GM12878 (cell line): Measurements from ENCODE around the gene SLAMF1. TPM values are rescaled to one million over a fixed set of nuclear protein-coding genes. Genes with fewer than 3 reads are reported as not detected.

Source experiments
- BHLHE40 ChIP-seq, 2 experiments: fragments of 450-650 bp in 1 of 2; IDR thresholded peaks; 2 replicates each; pipeline ENCODE4 v1.6.1; 2011 to 2017; ENCODE audit warnings: low read depth in 2 of 2, borderline replicate concordance in 1 of 2, improper control_type of control experiment in 1 of 2, low read length in 1 of 2, mild to moderate bottlenecking in 1 of 2
- DPF2 ChIP-seq: fragments of 450-650 bp; IDR thresholded peaks from 2 replicates; pipeline ENCODE4 v1.6.1; 2017; ENCODE audit warnings: mild to moderate bottlenecking
- EED ChIP-seq: sonication (generic); IDR thresholded peaks from 2 replicates; pipeline ENCODE4 v1.6.1; 2016; ENCODE audit warnings: antibody characterized with exemption, low read depth
- KAT2A ChIP-seq: conservative IDR thresholded peaks from 2 replicates; pipeline ENCODE4 v1.6.1; 2011; ENCODE audit warnings: low read depth, low read length; ENCODE audit not compliant: control insufficient read depth
- RAD21 ChIP-seq: IDR thresholded peaks from 2 replicates; pipeline ENCODE4 v1.6.1; 2011; ENCODE audit warnings: mild to moderate bottlenecking, low read depth, low read length, moderate library complexity; ENCODE audit not compliant: insufficient read depth
- RB1 ChIP-seq: fragments of 450-650 bp; formaldehyde crosslinking; IDR thresholded peaks from 2 replicates; pipeline ENCODE4 v1.6.1; 2017; ENCODE audit warnings: mild to moderate bottlenecking, borderline replicate concordance
- RCOR1 ChIP-seq: conservative IDR thresholded peaks from 2 replicates; pipeline ENCODE4 v1.6.1; 2012; ENCODE audit warnings: low read depth, low read length, improper control_type of control experiment
- RFX5 ChIP-seq: IDR thresholded peaks from 2 replicates; pipeline ENCODE4 v1.6.1; 2011; ENCODE audit warnings: low read depth, low read length, improper control_type of control experiment
- SUZ12 ChIP-seq: fragments of 200-600 bp; sonication (generic); IDR thresholded peaks from one replicate; pipeline ENCODE4 v1.6.1; 2018; ENCODE audit warnings: antibody characterized with exemption, mild to moderate bottlenecking; ENCODE audit not compliant: unreplicated experiment
- TCF12 ChIP-seq: IDR thresholded peaks from 2 replicates; pipeline ENCODE4 v1.6.1; 2011; ENCODE audit warnings: low read depth, mild to moderate bottlenecking, low read length
- ZBED1 ChIP-seq: IDR thresholded peaks from 2 replicates; pipeline ENCODE4 v1.6.1; 2016; ENCODE audit warnings: borderline replicate concordance
- ZZZ3 ChIP-seq: IDR thresholded peaks from 2 replicates; pipeline ENCODE4 v1.6.1; 2011; ENCODE audit warnings: low read depth; ENCODE audit not compliant: control insufficient read depth, insufficient read length
- polyA plus RNA-seq, 11 experiments: library from polyadenylated mRNA; depleted of rRNA in 4 of 11; unstranded in 6 of 11; stranded (reverse) in 5 of 11; fragments of >200 nt; fragmentation: Nextera tagmentation in 4 of 11; fragmentation: Illumina TruSeq in 1 of 11; extraction: Ambion mirVana in 4 of 11; extraction: Trizol in 1 of 11; gene quantifications; 1 replicate in 1 of 11; 2 replicates in 10 of 11; pipeline versions ENCODE4 v1.2.1 to v1.2.3, GENCODE V29; 2011 to 2016; ENCODE audit warnings: inconsistent platforms in 2 of 11, missing spikeins in 2 of 11, low read depth in 1 of 11
- total RNA-seq, 4 experiments: library from RNA; depleted of rRNA in 3 of 4; stranded (reverse); fragments of >200 nt in 3 of 4; fragmentation: Illumina TruSeq in 1 of 4; extraction: Trizol in 1 of 4; gene quantifications; 2 replicates each; pipeline versions ENCODE4 v1.2.1 to v1.2.3, GENCODE V29; 2013 to 2021
- TF ChIP-seq, protein P1 (sequence below): IDR thresholded peaks from 2 replicates; pipeline ENCODE4 v1.6.1; 2011; ENCODE audit warnings: low read depth, mild to moderate bottlenecking, low read length, moderate library complexity, borderline replicate concordance; ENCODE audit errors: extremely low read depth
- TF ChIP-seq, protein P2 (sequence below): fragments of 450-650 bp; IDR thresholded peaks from 2 replicates; pipeline ENCODE4 v1.6.1; 2017; ENCODE audit warnings: antibody characterized with exemption, mild to moderate bottlenecking, moderate library complexity
- TF ChIP-seq, protein P3 (sequence below): fragments of 450-650 bp; IDR thresholded peaks from 2 replicates; pipeline ENCODE4 v1.6.1; 2016; ENCODE audit warnings: mild to moderate bottlenecking, moderate library complexity, borderline replicate concordance
- TF ChIP-seq, protein P4 (sequence below): fragments of 150-350 bp; IDR thresholded peaks from 2 replicates; pipeline ENCODE4 v1.6.1; 2016; ENCODE audit warnings: low read depth, low read length
- TF ChIP-seq, protein P5 (sequence below): IDR thresholded peaks from 2 replicates; pipeline ENCODE4 v1.6.1; 2012; ENCODE audit warnings: low read length, inconsistent platforms

Gene SLAMF1
- total and polyA plus RNA-seq, 10 of the 15 experiments (the other 5 are each of a cell fraction or from before 2014, with no cell fraction given), result 87.3 to 260 (median 131) TPM

DNA sequence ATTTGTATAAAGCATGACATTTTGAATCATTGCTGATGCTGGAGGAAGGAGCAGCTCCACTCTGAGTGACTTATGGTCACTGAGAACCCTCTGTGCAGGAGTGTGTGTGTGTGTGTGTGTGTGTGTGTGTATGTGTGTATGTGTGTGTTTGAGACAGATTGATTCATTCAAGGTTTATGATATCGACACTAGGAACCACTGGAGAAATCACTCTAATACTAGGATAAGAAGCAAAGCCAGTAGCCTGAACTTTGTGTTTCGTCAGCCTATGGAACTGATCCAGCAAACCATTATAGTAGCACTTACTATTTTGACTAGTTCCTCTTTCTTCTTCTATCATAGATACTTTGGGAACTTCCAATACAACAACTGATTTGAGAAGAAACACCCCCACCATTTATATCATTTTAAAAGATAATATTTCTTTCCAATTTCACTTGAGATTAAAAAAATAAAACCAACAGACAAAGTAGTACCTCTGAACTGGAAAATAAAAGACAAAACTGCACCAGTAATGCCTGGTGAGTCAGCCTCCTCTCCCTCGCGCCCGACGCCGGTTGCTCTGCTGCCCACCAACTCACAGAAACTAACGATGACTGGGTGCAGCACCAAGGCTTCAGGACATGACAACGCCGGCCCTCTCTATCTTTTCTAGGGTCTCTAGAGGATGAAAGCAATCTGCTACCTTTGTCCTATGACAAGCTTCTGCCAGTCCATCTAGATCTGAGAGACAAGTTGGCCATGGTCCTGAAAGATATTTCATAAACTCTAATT is 20.9 kb downstream of the SLAMF1 start (continued):
- TF ChIP-seq SUZ12 (no peak), EED (peak; percentile 47; the same call in 1 of the 2 replicates), RAD21 (no peak), ZZZ3 (no peak), DPF2 (0 out of 2 replicates have a peak, but pooled peaks have one; percentile 26), ZBED1 (peak; percentile 70), KAT2A (no peak), RCOR1 (no peak), RB1 (no peak), BHLHE40 (IDR thresholded peaks at IDR 0.05; ENCODE audit: borderline replicate concordance in 1 of 2, low read depth in 2 of 2, low read length in 1 of 2) (no peak), RFX5 (no peak), TCF12 (no peak)
- TF ChIP-seq, protein P1, sequence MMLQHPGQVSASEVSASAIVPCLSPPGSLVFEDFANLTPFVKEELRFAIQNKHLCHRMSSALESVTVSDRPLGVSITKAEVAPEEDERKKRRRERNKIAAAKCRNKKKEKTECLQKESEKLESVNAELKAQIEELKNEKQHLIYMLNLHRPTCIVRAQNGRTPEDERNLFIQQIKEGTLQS, result no peak
- TF ChIP-seq, protein P2, sequence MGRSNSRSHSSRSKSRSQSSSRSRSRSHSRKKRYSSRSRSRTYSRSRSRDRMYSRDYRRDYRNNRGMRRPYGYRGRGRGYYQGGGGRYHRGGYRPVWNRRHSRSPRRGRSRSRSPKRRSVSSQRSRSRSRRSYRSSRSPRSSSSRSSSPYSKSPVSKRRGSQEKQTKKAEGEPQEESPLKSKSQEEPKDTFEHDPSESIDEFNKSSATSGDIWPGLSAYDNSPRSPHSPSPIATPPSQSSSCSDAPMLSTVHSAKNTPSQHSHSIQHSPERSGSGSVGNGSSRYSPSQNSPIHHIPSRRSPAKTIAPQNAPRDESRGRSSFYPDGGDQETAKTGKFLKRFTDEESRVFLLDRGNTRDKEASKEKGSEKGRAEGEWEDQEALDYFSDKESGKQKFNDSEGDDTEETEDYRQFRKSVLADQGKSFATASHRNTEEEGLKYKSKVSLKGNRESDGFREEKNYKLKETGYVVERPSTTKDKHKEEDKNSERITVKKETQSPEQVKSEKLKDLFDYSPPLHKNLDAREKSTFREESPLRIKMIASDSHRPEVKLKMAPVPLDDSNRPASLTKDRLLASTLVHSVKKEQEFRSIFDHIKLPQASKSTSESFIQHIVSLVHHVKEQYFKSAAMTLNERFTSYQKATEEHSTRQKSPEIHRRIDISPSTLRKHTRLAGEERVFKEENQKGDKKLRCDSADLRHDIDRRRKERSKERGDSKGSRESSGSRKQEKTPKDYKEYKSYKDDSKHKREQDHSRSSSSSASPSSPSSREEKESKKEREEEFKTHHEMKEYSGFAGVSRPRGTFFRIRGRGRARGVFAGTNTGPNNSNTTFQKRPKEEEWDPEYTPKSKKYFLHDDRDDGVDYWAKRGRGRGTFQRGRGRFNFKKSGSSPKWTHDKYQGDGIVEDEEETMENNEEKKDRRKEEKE, result no peak
- TF ChIP-seq, protein P3, sequence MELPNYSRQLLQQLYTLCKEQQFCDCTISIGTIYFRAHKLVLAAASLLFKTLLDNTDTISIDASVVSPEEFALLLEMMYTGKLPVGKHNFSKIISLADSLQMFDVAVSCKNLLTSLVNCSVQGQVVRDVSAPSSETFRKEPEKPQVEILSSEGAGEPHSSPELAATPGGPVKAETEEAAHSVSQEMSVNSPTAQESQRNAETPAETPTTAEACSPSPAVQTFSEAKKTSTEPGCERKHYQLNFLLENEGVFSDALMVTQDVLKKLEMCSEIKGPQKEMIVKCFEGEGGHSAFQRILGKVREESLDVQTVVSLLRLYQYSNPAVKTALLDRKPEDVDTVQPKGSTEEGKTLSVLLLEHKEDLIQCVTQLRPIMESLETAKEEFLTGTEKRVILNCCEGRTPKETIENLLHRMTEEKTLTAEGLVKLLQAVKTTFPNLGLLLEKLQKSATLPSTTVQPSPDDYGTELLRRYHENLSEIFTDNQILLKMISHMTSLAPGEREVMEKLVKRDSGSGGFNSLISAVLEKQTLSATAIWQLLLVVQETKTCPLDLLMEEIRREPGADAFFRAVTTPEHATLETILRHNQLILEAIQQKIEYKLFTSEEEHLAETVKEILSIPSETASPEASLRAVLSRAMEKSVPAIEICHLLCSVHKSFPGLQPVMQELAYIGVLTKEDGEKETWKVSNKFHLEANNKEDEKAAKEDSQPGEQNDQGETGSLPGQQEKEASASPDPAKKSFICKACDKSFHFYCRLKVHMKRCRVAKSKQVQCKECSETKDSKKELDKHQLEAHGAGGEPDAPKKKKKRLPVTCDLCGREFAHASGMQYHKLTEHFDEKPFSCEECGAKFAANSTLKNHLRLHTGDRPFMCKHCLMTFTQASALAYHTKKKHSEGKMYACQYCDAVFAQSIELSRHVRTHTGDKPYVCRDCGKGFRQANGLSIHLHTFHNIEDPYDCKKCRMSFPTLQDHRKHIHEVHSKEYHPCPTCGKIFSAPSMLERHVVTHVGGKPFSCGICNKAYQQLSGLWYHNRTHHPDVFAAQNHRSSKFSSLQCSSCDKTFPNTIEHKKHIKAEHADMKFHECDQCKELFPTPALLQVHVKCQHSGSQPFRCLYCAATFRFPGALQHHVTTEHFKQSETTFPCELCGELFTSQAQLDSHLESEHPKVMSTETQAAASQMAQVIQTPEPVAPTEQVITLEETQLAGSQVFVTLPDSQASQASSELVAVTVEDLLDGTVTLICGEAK, result no peak
- TF ChIP-seq, protein P4, sequence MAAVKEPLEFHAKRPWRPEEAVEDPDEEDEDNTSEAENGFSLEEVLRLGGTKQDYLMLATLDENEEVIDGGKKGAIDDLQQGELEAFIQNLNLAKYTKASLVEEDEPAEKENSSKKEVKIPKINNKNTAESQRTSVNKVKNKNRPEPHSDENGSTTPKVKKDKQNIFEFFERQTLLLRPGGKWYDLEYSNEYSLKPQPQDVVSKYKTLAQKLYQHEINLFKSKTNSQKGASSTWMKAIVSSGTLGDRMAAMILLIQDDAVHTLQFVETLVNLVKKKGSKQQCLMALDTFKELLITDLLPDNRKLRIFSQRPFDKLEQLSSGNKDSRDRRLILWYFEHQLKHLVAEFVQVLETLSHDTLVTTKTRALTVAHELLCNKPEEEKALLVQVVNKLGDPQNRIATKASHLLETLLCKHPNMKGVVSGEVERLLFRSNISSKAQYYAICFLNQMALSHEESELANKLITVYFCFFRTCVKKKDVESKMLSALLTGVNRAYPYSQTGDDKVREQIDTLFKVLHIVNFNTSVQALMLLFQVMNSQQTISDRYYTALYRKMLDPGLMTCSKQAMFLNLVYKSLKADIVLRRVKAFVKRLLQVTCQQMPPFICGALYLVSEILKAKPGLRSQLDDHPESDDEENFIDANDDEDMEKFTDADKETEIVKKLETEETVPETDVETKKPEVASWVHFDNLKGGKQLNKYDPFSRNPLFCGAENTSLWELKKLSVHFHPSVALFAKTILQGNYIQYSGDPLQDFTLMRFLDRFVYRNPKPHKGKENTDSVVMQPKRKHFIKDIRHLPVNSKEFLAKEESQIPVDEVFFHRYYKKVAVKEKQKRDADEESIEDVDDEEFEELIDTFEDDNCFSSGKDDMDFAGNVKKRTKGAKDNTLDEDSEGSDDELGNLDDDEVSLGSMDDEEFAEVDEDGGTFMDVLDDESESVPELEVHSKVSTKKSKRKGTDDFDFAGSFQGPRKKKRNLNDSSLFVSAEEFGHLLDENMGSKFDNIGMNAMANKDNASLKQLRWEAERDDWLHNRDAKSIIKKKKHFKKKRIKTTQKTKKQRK, result no peak
- TF ChIP-seq, protein P5, sequence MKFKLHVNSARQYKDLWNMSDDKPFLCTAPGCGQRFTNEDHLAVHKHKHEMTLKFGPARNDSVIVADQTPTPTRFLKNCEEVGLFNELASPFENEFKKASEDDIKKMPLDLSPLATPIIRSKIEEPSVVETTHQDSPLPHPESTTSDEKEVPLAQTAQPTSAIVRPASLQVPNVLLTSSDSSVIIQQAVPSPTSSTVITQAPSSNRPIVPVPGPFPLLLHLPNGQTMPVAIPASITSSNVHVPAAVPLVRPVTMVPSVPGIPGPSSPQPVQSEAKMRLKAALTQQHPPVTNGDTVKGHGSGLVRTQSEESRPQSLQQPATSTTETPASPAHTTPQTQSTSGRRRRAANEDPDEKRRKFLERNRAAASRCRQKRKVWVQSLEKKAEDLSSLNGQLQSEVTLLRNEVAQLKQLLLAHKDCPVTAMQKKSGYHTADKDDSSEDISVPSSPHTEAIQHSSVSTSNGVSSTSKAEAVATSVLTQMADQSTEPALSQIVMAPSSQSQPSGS, result peak; percentile 10; the same call in 1 of the 2 replicates
